Endometrial microvascular endothelial cells (primary cell): ENCODE data around the gene DLG5. TPM values are rescaled to one million over a fixed set of nuclear protein-coding genes. Genes with fewer than 3 reads are reported as not detected.

Source experiments
- in situ Hi-C: cut with HindIII; loops from 2 replicates; pipeline ENCODE4 v1.10.0; 2017; ENCODE audit warnings: low sequenced_read_pairs, low pct_unique_long_range_greater_than_20kb; ENCODE audit errors: inconsistent ontology term
- total RNA-seq: library from RNA; depleted of rRNA; stranded (reverse); fragments of >200 nt; gene quantifications from one replicate; pipeline ENCODE4 v1.2.3, GENCODE V29; 2015; ENCODE audit errors: inconsistent ontology term

DLG5 gene, protein sequence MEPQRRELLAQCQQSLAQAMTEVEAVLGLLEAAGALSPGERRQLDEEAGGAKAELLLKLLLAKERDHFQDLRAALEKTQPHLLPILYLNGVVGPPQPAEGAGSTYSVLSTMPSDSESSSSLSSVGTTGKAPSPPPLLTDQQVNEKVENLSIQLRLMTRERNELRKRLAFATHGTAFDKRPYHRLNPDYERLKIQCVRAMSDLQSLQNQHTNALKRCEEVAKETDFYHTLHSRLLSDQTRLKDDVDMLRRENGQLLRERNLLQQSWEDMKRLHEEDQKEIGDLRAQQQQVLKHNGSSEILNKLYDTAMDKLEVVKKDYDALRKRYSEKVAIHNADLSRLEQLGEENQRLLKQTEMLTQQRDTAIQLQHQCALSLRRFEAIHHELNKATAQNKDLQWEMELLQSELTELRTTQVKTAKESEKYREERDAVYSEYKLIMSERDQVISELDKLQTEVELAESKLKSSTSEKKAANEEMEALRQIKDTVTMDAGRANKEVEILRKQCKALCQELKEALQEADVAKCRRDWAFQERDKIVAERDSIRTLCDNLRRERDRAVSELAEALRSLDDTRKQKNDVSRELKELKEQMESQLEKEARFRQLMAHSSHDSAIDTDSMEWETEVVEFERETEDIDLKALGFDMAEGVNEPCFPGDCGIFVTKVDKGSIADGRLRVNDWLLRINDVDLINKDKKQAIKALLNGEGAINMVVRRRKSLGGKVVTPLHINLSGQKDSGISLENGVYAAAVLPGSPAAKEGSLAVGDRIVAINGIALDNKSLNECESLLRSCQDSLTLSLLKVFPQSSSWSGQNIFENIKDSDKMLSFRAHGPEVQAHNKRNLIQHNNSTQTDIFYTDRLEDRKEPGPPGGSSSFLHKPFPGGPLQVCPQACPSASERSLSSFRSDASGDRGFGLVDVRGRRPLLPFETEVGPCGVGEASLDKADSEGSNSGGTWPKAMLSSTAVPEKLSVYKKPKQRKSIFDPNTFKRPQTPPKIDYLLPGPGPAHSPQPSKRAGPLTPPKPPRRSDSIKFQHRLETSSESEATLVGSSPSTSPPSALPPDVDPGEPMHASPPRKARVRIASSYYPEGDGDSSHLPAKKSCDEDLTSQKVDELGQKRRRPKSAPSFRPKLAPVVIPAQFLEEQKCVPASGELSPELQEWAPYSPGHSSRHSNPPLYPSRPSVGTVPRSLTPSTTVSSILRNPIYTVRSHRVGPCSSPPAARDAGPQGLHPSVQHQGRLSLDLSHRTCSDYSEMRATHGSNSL (N-terminal part only)
- 5.1 TPM for total RNA-seq

DNA sequence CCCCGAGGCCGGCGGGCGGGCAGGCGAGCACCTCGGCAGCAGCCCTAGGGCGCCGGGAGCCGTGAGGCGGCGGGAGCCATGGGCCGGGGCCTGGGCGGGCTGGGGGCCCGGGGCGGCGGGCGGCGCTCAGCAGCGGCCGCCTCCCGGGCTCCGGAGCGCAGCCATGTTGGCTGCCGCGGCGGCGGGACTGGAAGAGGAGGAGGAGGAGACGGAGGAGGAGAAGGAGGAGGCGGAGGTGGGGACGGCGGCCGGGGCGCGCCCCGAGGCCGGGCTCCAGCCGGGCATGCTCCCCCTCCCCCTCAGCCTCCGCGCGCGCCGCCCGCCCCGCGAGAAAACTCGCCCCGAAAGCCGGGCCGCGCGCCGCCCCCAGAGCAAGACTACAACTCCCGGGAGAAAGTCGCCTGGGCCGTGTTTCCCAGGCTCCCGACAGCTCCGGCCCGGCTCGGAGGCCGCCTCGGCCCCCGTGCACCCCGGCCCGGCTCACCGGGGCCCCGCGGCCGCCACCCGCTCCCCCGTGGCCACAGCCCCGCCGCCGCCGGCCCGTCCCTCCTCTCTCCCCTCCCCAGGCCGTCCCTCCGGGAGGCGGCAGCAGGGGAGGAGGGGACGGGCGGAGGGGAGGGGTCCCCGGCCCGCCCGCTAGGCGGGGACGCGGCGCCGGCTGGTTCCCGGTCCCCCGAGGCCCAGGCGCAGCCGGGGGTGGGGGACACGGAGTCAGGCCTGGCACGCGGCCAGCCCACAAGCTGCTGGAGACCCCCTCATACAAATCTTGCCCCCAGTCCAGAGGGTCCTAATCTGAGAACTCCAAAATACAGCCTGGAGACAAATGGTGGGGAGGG, at the start of gene DLG5:
TSS of gene DLG5 (minus strand) at position 190 of the 836 bp plus-strand sequence. CDS start 235 bp downstream, outside the sequence.
- in situ Hi-C loops = no loop called here

DNA sequence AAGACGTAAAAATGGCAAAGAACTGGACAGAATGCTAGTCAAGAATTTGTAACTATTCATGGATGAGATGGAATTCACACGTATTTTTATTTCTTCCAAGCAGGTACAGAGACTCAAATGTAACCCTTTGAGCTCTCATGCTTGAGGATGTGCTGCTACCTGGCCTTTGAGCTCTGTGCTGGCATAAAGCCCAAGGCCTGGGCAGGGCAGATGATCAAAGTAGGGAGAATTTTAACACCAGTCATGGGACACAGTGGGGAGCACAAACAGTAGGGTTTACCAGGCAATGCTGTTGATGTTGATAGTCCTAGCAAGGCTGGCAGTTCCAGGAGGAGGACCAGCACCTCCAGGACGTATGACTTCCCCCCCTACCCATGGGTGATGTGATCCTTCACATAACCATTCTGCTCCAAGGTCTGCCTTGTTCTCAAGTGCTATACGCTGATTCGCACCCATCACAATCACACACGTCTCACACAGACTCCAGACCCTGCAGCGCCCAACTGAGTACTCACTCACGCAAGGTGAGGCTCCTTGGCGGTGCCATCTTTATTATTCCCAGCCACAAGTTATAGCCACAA, 48.6 kb upstream of the DLG5 start:
- in situ Hi-C loops = no loop called here

DNA sequence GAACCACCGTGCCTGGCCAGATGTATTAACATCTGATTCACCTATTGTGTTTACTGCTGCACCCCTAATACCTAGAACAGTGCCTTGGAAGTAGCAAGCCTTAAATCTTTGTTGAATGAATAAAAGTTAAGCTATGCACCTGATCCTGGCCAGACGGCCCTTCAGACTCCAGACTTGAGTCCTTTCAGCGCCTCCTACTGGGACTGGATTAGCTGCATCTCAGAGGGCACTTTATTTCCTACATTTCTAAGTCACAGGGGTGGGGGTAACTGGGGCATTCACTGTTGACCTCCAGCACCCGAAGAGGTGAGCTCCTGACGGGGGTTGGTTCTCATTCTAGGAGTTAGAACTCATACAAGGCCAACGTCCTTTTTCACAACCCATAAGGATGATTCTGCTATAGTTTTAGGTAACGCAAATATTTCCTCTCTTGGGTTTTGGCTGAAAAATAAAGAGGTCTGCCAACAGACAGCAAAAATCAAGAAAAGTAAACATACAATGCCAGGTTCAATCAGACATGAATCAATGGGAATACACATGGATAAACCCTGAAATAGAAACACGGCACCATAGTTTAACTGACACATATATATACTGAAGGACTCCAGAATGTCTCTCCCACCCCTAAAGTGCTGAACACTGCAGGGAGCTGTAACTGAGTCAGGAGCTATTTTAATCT, 48.0 kb upstream of the DLG5 start:
- in situ Hi-C loops = no loop called here

DNA sequence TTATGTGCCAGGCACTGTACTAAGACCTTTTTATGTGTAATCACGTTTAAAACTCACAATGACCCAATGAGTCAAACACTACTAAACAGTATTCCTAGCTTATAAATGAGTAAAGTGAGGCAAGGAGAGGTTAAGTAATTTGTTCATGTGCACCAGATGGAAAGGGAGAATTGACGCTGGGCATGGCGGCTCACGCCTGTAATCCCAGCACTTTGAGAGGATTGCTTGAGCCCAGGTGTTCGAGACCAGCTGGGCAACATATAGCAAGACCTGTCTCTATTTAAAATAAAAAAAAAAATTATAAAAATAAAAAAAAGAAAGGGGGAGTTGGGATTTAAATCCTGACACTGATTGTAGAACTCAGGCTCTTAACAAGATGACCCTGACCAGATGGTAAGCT, 46.7 kb upstream of the DLG5 start:
- in situ Hi-C loops = no loop called here

DNA sequence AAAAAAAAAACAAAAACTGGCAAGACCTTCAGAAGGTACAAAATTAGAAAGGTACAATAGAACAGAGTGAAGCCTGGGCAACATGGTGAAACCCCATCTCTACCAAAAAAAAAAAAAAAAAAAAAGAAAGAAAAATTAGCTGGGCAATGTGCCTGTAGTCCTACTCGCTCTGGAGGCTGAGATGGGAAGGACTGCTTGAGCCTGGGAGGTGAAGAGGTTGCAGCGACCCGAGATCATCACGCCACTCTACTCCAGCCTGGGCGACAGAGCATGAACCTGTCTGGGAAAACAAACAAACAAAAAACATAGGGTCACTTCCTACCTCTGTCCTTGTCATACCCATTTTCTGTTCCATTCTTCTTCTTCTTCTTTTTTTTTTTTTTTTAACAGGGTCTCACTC, 45.6 kb upstream of the DLG5 start:
- in situ Hi-C loops = no loop called here

DNA sequence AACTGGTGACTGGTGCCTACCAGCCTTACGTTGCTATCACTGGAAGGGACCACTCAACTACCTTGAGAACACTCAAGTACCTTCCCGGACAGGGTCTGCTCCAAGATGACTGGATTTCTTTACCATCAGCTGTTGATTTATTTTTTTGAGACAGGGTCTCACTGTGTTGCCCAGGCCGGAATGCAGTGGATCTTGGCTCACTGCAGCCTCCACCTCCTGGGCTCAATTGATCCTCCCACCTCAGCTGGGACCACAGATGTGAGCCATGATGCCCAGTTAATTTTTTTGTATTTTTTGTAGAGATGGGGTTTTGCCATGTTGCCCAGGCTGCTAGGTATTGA, 45.2 kb upstream of the DLG5 start:
- in situ Hi-C loops = no loop called here

DNA sequence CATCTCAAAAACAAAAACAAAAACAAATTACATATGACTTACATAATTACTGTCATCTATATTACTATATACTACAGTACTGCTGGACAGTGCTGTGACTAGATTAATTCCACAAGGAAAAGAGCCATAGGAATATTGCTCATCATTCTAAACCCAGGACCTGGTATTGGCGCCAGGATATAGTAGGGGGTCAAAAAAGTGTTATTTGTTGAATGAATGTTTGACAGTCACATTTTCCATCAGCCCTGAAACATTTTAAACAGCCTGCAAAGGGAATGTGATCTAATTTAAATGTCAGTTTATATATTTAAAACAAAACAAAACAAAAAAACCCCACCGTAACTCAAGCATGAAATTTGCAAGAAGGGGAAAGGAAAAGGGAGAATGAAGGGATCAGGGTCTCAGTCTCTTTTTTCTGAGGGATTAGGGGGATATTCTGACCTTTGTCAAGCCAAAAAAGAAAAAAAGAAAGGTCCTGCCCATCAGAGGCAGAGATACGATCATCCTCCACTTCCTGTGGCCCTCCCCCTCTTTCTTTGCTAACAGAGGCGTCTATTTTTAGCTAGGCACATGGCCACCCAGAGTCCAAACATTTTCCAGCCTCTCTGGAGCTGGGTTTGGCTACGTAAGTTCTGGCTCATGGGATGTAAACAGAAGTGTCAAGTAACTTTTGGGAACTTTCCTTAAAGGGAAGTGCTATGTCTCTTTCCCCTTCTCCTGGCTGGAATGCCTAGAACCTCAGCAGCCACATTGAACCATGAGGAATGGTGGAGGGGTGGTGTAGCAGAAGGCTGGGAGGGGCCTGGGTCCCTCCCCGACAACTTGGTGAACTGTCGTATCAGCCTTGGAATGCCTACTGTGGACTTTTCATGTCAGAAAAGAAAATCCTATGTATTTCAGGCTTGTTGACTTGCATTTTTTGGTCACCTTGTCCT, 44.6 kb upstream of the DLG5 start:
- in situ Hi-C loops = no loop called here

DNA sequence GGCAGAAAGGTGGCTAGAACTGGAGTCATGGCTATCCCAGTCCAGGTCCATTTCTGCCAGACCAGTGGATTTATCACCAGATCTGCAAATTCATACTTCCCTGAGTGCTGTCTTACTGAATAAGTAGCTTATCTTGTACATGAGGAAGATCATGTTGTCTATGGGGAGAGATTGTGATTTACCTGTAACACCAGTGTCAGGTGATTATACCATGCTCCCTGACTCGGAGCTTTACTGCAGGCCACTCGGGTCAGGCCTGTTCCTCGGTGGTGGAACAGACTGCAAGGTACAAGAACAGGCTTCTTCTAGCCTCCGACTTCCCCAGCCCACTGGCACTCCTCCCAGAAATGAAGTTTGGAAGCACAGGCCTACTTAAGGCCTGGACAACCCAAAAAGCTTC, 42.6 kb upstream of the DLG5 start:
- in situ Hi-C loops = no loop called here

DNA sequence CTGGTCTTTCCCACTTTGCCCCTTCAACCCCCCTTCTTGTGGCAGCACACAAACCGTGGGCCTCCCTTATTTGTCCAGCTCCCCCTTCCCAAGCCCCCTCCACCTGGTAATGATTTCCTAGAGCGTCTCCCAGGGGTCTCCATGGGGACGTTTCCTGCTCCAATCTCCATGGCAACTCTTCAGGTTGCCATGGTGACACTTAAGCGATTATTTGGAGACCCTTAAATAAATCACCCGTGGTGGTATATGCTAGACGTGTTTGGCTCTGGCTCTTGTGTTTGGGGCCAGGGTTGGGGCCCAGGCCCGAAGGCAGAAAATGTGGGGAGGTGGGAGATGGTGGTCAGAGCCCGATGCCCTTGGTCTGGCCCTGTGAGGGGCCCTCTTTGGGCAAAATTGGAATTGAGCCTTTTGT, 41.1 kb upstream of the DLG5 start:
- in situ Hi-C loops = no loop called here

DNA sequence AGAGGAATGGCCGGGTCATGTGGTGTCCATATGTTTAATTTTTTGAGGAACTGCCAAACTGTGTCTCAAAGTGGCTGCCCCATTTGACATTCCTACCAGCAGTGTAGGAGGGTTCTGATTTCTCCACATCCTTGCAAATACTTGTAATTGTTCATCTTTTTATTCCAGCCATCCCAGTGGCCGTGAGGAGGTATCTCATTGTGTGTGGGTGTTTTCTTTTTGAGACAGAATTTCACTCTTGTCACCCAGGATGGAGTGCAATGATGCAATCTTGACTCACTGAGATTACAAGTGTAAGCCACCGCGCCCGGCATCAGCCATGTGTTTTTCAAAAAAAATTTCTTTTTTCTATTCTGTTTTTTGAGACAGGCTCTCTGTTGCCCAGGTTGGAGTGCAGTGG, 38.7 kb upstream of the DLG5 start:
- in situ Hi-C loops = no loop called here

DNA sequence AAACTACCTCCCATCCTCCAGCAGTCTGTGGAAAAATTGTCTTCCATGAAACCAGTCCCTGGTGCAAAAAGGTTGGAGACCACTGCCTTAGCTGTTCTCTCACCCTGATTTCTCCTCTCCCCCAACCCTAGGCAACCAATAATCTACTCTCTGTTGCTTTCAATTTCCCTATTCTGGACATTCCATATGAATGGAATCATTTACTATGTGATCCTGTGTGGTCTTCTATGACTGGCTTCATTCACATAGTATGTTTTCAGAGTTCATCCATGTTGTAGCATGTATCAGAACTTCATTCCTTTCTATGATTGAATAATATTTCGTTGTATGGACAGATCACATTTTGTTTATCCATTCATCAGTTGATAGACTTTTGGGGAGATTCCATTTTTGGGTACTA, 38.3 kb upstream of the DLG5 start:
- in situ Hi-C loops = no loop called here

DNA sequence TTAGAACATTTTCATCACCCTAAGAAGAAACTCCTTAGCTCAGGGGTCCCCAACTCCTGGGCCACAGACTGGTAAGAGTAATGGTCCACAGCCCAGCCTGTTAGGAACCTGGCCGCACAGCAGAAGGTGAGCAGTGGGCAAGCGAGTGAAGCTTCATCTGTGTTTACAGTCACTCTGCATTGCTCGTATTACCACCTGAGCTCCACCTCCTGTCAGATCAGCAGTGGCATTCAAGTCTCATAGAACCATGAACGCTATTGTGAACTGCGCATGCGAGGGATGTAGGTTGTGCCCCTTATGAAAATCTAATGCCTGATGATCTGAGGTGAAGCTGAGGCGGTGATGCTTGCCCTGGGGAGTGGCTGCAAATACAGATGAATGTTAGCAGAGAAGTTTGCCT, 37.3 kb upstream of the DLG5 start:
- in situ Hi-C loops = no loop called here

DNA sequence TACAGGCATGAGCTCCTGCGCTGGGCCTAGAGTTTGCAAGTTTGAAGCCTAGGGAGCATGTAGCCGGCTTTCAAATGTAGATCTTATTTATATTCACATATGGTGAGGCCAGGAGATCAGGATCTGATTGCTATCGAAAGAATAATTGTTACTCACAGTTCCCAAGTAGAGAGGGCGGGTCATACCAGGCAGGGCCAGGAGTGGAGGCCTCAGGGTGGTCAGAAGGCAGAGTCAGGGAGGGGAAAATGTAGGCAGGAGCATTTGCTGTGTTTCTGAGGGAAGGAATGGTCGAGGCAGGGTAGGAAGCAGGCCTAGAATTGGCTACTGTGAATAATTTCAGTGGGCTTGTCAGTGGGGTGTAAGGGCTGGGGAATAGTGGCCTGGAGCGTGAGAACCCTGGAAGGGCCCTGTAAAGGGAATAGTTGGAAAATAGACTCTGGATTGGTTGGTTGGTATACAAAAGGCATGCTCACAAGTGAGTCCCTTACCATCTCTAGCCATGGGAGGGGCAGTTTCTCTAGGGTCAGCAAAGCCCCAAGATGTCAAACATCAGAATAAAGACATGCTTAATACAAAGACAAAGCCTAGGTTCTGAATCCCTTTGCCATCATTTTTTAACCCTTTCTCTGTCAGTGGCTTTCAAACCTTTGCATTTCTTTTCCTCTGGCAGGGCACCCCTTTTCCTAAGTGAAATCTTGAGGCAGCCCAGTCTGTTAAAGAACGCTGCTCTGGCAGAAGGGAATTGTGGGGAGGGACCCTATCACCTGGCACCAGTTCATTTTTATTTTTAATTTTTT, 36.0 kb upstream of the DLG5 start:
- in situ Hi-C loops = no loop called here

DNA sequence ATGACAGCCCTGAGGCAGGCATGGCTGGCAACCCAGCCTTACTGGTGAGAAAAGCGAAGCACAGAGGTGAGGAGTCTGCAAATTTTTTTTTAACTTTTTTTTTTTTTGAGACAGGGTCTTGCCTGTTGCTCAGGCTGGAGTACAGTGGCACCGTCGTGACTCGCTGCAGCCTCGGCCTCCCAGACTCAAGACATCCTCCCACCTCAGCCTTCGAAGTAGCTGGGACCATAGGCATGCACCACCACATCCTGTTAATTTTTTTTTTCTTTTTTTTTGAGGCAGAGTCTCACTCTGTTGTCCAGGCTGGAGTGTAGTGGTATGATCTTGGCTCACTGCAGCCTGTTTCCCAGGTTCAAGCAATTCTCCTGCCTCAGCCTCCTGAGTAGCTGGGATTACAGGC, 35.1 kb upstream of the DLG5 start:
- in situ Hi-C loops = no loop called here

DNA sequence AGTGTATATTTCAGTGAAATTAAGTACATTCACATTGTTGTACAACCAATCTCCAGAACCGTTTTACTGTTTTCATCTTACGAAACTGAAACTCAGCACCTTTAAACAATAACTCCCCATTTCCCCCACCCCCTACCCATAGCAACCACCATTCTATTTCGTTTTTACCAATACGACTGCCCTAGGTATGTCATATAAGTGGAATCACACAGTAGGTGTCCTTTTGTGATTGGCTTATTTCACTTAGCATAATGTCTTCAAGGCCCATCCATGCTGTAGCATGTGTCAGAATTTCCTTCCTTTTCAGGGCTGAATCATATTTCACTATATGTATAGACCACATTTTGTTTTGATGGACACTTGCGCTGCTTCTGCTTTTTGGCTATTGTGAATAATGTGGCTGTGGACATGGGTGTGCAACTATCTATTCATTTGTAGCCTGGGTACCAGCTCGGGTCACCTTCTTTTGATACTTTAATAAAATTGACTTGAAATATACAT, 34.3 kb upstream of the DLG5 start:
- in situ Hi-C loops = no loop called here
